B cell (primary cell): ENCODE data around the gene KRTAP10-1.

Source experiments
- CTCF ChIP-seq: fragments of 200-600 bp; IDR thresholded peaks from one replicate; pipeline ENCODE4 v1.8.0; 2022; ENCODE audit warnings: antibody characterized with exemption, mild to moderate bottlenecking
- EZH2 ChIP-seq: IDR thresholded peaks from 2 replicates; pipeline ENCODE4 v1.6.1; 2012; ENCODE audit warnings: borderline replicate concordance, low read depth, mild to moderate bottlenecking, moderate library complexity, low read length; ENCODE audit not compliant: insufficient read depth, poor library complexity, severe bottlenecking

GRCh38 chr21:44498280-44499210, 41.5 kb downstream of the KRTAP10-1 start:
- TF ChIP-seq CTCF = no peak
- TF ChIP-seq EZH2 = no peak
